ENCODE measurements around the gene FAM90A26.
"Not testable (repeated sequence)": the region's sequence is repeated elsewhere in the genome, so short reads cannot be mapped to it uniquely, and the experiment has no call there.

Gene FAM90A26

DNA sequence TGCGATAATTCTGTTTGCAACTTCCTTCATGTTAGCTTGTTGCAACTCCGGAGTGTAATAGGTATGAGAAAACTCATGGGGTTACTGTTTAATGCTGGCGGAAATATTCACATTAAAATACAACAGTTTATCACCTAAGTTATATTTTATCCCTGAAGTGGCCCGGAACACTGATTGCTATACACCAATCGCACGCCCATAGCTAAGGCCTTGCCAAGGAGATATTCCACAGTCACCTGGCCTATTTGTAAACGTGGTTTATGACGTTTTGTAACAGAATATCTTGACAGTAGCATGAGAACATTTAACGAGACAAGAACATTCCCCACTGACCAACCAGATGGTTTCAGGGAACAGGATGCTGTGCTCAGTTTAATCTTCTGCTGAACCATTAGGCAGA, 23.2 kb upstream of the FAM90A26 start:
- in situ Hi-C loops (cut with HindIII; ENCODE audit: low sequenced_read_pairs) = no loop called here
- no peak overlapping the region for H3K4me3 ChIP-seq (ENCODE audit: low read depth, low read length)

DNA sequence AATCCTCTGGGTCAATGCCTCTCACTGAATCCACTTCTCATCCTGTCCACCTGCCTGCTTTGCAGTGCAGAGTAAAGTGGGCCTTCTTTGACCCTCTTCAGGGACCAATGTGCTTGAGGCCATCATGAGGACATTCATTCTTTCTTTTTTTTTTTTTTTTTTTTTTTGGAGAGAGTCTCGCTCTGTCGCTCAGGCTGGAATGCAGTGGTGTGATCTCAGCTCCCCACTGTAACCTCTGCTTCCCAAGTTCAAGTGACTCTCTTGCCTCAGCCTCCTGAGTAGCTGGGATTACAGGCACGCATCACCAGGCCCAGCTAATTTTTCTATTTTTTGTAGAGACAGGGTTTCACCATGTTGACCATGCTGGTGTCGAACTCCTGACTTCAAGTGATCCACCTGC, 22.8 kb upstream of the FAM90A26 start:
- DNase-seq (ENCODE audit: low read depth); H3K4me3 ChIP-seq (ENCODE audit: low read depth, low read length); in situ Hi-C loops (cut with HindIII; ENCODE audit: low sequenced_read_pairs): not testable (repeated sequence)

More for the DNA sequence above, 23.2 kb upstream of the FAM90A26 start:
- TF ChIP-seq, protein P1, sequence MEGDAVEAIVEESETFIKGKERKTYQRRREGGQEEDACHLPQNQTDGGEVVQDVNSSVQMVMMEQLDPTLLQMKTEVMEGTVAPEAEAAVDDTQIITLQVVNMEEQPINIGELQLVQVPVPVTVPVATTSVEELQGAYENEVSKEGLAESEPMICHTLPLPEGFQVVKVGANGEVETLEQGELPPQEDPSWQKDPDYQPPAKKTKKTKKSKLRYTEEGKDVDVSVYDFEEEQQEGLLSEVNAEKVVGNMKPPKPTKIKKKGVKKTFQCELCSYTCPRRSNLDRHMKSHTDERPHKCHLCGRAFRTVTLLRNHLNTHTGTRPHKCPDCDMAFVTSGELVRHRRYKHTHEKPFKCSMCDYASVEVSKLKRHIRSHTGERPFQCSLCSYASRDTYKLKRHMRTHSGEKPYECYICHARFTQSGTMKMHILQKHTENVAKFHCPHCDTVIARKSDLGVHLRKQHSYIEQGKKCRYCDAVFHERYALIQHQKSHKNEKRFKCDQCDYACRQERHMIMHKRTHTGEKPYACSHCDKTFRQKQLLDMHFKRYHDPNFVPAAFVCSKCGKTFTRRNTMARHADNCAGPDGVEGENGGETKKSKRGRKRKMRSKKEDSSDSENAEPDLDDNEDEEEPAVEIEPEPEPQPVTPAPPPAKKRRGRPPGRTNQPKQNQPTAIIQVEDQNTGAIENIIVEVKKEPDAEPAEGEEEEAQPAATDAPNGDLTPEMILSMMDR (IDR thresholded peaks at IDR 0.05; ENCODE audit: low read depth, low read length, missing control alignments) = no peak
- no peak for DNase-seq (ENCODE audit: low read depth)

DNA sequence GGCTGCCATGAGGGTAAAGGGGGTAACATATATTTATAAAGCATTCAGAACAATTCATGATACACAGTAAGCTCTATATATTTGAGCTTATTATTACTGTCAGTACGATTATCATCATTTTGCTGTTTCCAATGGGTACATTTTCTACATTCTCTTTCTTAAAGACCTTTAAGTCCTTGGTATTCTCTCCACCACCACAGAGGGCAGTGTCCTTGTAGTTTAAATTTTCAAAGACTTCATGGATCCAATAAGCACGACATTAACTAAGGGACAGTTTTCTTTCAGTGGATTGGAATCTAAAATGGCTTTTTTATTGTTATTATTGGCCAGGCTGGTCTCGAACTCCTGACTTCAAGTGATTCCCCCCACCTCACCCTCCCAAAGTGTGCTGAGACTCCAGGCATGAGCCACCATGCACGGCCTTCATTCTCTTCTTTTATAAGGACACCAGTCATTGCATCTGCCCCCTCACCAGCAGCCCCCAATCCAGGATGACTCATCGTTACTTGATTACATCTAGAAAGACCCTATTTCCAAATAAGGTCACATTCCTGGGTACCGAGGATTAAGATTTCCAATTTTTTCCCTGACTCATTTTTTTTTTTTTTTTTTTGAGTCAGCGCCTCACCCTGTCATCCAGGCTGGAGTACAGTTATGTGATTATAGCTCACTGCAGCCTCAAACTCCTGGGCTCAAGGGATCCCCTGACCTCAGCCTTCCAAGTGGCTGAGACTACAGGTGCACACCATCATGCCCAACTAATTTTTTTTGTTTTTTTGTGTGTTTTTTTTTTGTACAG, 21.4 kb upstream of the FAM90A26 start:
- in situ Hi-C loops (cut with HindIII; ENCODE audit: low sequenced_read_pairs); H3K4me3 ChIP-seq (ENCODE audit: low read depth, low read length); DNase-seq (ENCODE audit: low read depth): not testable (repeated sequence)

DNA sequence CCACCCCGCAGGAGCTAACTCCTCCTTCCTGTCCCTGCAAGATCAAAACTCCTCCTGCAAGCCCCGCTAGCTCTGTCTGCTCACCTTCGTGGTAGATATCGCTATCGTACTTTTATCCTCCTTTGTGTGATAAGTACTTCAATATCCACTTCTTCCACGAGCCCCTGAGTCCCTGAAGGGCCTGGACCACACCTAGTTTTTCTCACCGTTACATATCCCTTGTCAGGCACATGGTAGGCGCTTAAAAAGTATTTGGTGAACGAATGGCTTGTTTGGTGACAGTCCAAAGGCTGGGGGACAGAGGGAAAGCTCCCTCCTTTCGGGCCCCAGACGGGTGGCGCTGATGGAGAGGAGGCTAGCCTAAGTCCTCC, 18.4 kb upstream of the FAM90A26 start:
- in situ Hi-C loops (cut with HindIII; ENCODE audit: low sequenced_read_pairs); DNase-seq (ENCODE audit: low read depth): not testable (repeated sequence)
- peak overlapping the region; percentile 54 for H3K4me3 ChIP-seq (ENCODE audit: low read depth, low read length)

DNA sequence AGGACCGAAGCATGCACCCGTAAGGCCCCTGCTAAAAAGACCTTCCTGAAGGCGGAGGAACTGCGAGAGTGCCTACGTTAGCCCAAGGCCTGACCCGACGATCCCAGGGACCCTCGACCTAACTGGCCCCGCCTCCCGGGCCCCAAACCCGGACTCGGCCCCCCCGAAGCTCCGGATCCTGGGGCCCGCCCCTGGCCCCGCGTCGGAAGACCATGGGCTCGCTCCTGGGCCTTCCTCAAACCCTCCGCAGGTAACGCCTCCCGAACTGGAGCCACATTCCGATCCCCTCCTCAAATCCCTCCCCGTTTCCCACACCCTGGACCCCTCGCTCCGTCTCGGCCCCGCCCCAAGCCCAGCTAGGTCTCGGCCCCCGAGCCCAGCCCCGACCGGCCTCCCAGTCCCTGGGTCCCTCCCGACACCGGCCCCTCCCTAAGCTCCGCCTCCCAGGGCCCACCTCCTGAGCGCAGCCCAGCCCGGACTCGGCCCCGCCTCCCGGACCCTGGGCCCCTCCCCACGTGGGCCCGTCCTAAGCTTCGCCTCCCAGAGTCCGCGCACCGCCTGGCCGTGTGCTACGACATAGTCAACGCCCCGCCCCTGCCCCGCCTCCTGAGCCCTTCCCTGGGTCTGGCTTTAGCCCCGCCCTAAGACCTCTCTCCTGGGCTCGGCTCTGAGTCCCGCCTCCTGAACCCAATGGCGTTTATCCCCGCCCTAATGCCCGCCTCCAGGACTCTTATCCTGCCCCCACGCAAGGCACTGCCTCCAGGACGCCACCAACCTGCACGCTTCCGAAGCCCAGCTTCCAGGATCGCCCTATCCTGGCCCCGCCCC, 17.8 kb upstream of the FAM90A26 start:
- in situ Hi-C loops (cut with HindIII; ENCODE audit: low sequenced_read_pairs) = not testable (repeated sequence)
- peak overlapping the region; percentile 54 for H3K4me3 ChIP-seq (ENCODE audit: low read depth, low read length)
- DNase-seq (ENCODE audit: low read depth) = peak; percentile 85

DNA sequence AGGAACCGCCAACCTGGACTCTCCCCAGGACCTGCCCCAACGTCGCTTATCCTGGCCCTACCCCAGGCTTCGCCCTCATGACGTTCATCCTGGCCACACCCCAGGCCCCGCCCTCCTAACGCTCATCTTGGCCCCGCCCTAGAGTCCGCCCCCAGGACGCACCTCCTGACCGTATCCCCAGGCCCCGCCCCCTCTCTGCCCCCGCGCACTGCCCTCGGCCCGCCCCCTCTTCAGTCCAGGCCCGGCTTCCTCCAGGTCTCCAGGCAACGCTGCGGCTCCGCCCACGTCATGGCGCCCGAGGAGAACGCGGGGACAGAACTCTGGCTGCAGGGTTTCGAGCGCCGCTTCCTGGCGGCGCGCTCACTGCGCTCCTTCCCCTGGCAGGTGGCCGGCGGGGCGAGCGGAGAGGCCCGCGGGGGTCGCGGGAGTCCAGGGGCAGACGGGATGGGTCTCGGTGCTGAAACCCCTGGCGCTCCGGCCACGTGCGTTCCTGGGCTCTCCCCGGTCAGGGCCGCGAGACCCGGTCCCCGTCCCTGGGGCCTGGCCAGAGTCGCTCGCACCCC, 17.1 kb upstream of the FAM90A26 start:
- H3K4me3 ChIP-seq (ENCODE audit: low read depth, low read length) = peak overlapping the region; percentile 59
- in situ Hi-C loops (cut with HindIII; ENCODE audit: low sequenced_read_pairs) = not testable (repeated sequence)
- DNase-seq (ENCODE audit: low read depth) = peak; percentile 92

DNA sequence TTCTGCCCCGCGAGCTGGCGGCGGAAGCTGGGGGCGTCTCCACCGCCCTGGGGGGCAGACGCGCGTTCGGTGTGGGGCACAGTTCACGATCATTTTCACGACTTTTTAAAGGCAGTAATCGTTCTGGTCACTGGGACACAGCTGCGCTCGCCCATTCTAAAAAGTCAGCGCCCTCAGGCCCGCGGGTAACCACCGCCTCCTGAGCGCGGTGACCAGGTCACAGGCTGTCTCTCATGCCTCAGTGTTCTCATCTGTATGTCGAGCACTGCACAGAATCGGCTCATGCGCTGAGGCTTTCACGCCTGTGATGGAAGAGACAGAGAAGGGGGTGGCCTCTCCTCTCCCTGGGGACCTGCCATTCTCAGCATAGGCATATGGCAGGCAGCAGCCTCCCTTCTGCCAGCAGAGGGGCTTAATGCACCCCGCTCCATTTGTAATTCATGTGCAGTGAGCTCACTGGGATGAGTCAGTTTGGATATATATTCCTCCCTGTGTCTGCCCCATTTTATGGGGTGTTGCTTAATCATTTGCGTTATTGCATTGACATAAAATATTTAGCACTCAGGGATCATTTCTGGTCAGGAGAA, 16.5 kb upstream of the FAM90A26 start:
- in situ Hi-C loops (cut with HindIII; ENCODE audit: low sequenced_read_pairs); DNase-seq (ENCODE audit: low read depth): not testable (repeated sequence)
- peak overlapping the region; percentile 59 for H3K4me3 ChIP-seq (ENCODE audit: low read depth, low read length)

DNA sequence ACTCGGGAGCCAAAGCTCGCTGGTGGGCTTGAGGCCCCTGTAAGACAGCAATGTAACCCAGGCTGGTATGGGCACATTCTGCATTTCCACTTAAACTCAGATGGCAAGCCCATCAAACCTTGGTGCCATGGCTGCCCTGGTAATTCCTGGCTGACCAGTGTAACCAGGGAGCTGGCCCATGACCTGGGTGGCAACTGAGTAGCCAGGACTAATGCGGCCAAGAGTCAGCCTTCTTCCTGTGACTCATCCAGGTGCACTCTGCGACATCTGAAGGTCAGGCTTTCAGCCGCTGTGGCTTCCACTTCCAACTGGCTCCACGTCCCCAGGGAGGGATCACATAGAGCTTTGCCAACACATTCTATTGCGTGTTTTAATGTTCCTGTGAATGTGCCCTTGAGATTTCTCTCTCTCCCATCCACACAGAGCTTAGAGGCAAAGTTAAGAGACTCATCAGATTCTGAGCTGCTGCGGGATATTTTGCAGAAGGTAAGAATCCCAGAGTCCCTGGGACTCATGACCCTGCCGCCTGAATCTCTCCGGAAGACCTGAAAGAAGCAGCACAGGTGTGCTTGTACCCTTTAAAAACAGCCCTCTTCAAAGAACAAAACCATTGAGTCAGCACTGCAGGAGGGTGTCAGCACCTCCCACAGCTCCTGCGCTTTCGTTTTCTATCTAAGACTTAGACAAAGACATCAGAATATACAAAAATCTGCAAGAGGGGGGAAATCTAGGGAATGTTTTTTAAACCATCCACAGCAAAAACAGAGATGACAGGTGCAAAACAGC, 14.9 kb upstream of the FAM90A26 start:
- in situ Hi-C loops (cut with HindIII; ENCODE audit: low sequenced_read_pairs); H3K4me3 ChIP-seq (ENCODE audit: low read depth, low read length); DNase-seq (ENCODE audit: low read depth): not testable (repeated sequence)

DNA sequence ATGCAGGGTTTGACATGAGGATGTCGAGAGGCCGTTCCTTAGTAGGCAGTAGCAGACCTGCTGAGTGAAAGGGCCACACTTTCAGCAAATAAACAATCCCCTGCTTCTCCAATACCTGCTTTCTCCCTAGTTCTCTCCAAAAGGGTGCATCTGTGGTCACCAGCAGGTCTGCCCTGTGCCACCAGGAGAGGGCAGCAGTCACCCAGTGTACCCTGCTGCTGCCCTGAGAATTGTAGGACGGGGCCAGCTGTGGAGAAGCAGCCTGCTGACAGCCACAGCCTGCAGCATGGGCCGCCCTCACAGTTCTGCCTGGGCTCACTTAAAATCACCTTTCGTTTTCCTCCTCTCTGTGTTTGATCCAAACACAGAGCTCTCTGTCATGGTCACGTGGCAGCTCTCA, 11.8 kb upstream of the FAM90A26 start:
- in situ Hi-C loops (cut with HindIII; ENCODE audit: low sequenced_read_pairs); H3K4me3 ChIP-seq (ENCODE audit: low read depth, low read length); DNase-seq (ENCODE audit: low read depth): not testable (repeated sequence)

DNA sequence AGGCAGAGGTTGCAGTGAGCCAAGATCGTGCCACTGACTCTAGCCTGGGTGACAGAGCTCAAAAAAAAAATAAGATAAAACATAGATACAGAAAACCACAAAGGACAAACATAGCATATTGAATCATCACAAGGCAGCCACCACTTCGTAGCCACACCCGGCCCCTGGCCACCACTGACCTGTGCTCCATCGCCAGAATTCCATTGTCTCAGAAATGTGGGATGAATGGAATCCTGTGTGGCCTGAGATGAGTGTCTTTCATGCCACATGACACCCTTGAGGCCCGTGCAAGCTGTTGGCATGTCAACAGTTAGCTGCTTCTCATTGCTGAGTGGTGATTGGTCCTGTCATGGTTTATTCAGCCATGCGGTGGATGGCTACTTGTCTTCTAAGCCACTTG, 10.2 kb upstream of the FAM90A26 start:
- DNase-seq (ENCODE audit: low read depth); in situ Hi-C loops (cut with HindIII; ENCODE audit: low sequenced_read_pairs): not testable (repeated sequence)

DNA sequence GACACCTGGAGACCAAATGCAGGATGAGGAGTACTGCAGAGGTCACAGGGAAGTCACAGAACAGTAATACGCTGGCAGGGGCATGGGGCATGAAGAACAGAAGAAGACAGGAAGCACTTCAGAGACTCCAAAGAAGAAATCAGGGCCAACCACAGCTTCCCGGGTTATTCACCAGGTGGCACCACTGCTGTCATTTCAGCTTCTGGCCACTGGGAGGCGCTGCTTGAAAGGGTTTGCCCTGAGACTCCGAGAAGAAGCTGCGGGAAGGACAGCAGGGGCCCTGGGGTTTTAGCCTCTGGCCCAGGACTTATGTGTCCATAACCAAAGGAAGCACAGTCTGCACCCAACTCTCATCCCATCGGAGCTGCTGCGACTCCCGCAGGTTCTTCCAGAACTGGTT, 4.2 kb upstream of the FAM90A26 start:
- in situ Hi-C loops (cut with HindIII; ENCODE audit: low sequenced_read_pairs); H3K4me3 ChIP-seq (ENCODE audit: low read depth, low read length); DNase-seq (ENCODE audit: low read depth): not testable (repeated sequence)

More for the DNA sequence above, 10.2 kb upstream of the FAM90A26 start:
- H3K4me3 ChIP-seq (ENCODE audit: low read depth, low read length) = not testable (repeated sequence)

DNA sequence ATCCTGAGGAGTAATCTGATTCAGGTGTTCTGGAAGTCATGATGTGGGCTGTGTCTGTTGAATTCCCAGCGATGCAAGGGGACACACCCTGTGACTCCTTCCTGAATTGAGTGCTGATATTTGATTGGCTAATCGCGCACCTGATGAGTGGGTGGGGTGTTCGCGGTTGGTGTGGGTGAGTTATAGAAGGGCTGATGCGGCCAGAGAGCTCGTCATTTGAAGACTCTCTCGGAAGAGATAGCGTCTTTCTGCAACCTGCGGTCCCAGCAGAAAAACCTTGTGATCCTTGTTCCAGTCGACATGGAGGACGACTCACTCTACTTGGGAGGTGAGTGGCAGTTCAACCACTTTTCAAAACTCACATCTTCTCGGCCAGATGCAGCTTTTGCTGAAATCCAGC, 40.1 kb downstream of the FAM90A26 start, which contains the start of gene USP17L10:
Gene USP17L10 (plus strand): TSS at position 301 of the 400 bp plus-strand sequence. CDS start 0 bp downstream, at position 301.
- in situ Hi-C loops (cut with HindIII; ENCODE audit: low sequenced_read_pairs); H3K4me3 ChIP-seq (ENCODE audit: low read depth, low read length); DNase-seq (ENCODE audit: low read depth): not testable (repeated sequence)

DNA sequence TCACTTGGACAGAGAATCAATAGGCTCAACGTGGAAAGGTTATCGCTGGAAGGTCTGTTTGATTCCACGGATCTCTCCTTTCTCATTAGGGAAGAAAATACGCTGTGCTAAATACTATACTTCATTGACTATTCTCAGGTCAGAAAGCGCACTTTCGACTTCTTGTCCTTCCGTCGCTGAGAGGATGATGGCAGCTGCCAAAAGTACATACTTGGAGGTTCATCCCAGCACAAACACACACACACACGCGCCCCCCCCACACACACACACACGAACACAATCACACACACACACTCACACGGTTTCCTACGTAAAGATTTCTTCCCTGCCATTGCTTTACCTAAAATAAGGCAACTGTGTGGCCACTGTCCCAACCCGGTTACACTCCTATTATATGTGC, 44.5 kb downstream of the FAM90A26 start:
- DNase-seq (ENCODE audit: low read depth); H3K4me3 ChIP-seq (ENCODE audit: low read depth, low read length); in situ Hi-C loops (cut with HindIII; ENCODE audit: low sequenced_read_pairs): not testable (repeated sequence)

DNA sequence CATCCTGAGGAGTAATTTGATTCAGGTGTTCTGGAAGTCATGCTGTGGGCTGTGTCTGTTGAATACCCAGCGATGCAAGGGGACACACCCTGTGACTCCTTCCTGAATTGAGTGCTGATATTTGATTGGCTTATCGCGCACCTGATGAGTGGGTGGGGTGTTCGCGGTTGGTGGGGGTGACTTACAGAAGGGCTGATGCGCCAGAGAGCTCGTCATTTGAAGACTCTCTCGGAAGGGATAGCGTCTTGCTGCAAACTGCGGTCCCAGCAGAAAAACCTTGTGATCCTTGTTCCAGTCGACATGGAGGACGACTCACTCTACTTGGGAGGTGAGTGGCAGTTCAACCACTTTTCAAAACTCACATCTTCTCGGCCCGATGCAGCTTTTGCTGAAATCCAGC, 44.9 kb downstream of the FAM90A26 start, which contains the start of gene USP17L11:
Gene USP17L11 (plus strand): TSS at position 301 of the 400 bp plus-strand sequence. CDS start 0 bp downstream, at position 301.
- H3K4me3 ChIP-seq (ENCODE audit: low read depth, low read length); DNase-seq (ENCODE audit: low read depth); in situ Hi-C loops (cut with HindIII; ENCODE audit: low sequenced_read_pairs): not testable (repeated sequence)

DNA sequence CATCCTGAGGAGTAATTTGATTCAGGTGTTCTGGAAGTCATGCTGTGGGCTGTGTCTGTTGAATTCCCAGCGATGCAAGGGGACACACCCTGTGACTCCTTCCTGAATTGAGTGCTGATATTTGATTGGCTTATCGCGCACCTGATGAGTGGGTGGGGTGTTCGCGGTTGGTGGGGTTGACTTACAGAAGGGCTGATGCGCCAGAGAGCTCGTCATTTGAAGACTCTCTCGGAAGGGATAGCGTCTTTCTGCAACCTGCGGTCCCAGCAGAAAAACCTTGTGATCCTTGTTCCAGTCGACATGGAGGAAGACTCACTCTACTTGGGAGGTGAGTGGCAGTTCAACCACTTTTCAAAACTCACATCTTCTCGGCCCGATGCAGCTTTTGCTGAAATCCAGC, 49.6 kb downstream of the FAM90A26 start, which contains the start of gene USP17L12:
Gene USP17L12 (plus strand): TSS at position 301 of the 400 bp plus-strand sequence. CDS start 0 bp downstream, at position 301.
- in situ Hi-C loops (cut with HindIII; ENCODE audit: low sequenced_read_pairs); DNase-seq (ENCODE audit: low read depth); H3K4me3 ChIP-seq (ENCODE audit: low read depth, low read length): not testable (repeated sequence)

Data from astrocyte of the cerebellum (primary cell).